ENCODE results near the gene MS4A6A.
"Not testable (repeated sequence)": the region's sequence is repeated elsewhere in the genome, so short reads cannot be mapped to it uniquely, and the experiment has no call there.

The MS4A6A gene

GRCh38 chr11:60182541-60183330 is at the start of gene MS4A6A:
MS4A6A (minus strand) TSS chr11:60183083; CDS start chr11:60181727, 1,356 bp downstream.
- DNase-seq (ENCODE audit: low spot score): no peak

- DNase-seq (ENCODE audit: low spot score): no peak
Measured at GRCh38 chr11:60230681-60231080, 47.8 kb upstream of the MS4A6A start.

GRCh38 chr11:60222141-60222540 is 39.3 kb upstream of the MS4A6A start:
- DNase-seq (ENCODE audit: low spot score): no peak

- no peak for DNase-seq (ENCODE audit: low spot score)
Measured at GRCh38 chr11:60221692-60222091, 38.8 kb upstream of the MS4A6A start.

GRCh38 chr11:60221181-60221580 is 38.3 kb upstream of the MS4A6A start:
- no peak for DNase-seq (ENCODE audit: low spot score)

GRCh38 chr11:60214386-60214785 is 31.5 kb upstream of the MS4A6A start:
- DNase-seq (ENCODE audit: low spot score): no peak

- no peak for DNase-seq (ENCODE audit: low spot score)
Measured at GRCh38 chr11:60211206-60211605, 28.3 kb upstream of the MS4A6A start.

- no peak for DNase-seq (ENCODE audit: low spot score)
Measured at GRCh38 chr11:60209977-60210376, 27.1 kb upstream of the MS4A6A start.

- DNase-seq (ENCODE audit: low spot score): no peak
Measured at GRCh38 chr11:60208951-60209350, 26.1 kb upstream of the MS4A6A start.

GRCh38 chr11:60208146-60208895 is 25.4 kb upstream of the MS4A6A start:
- DNase-seq (ENCODE audit: low spot score): no peak

GRCh38 chr11:60206616-60207015 is 23.7 kb upstream of the MS4A6A start:
- DNase-seq (ENCODE audit: low spot score): no peak

GRCh38 chr11:60204922-60205321 is 22.0 kb upstream of the MS4A6A start:
- no peak for DNase-seq (ENCODE audit: low spot score)

GRCh38 chr11:60201334-60201733 is 18.5 kb upstream of the MS4A6A start:
- not testable (repeated sequence) for DNase-seq (ENCODE audit: low spot score)

- DNase-seq (ENCODE audit: low spot score): no peak
Measured at GRCh38 chr11:60197442-60197841, 14.6 kb upstream of the MS4A6A start.

- DNase-seq (ENCODE audit: low spot score): no peak
Measured at GRCh38 chr11:60195923-60196368, 13.1 kb upstream of the MS4A6A start.

- DNase-seq (ENCODE audit: low spot score): no peak
Measured at GRCh38 chr11:60194511-60194910, 11.6 kb upstream of the MS4A6A start.

- DNase-seq (ENCODE audit: low spot score): no peak
Measured at GRCh38 chr11:60193687-60194433, 11.0 kb upstream of the MS4A6A start.

- not testable (repeated sequence) for DNase-seq (ENCODE audit: low spot score)
Measured at GRCh38 chr11:60192564-60192963, 9.7 kb upstream of the MS4A6A start.

GRCh38 chr11:60188481-60188880 is 5.6 kb upstream of the MS4A6A start:
- DNase-seq (ENCODE audit: low spot score): not testable (repeated sequence)

- not testable (repeated sequence) for DNase-seq (ENCODE audit: low spot score)
Measured at GRCh38 chr11:60186128-60186527, 3.2 kb upstream of the MS4A6A start.

GRCh38 chr11:60185512-60185827 is 2.6 kb upstream of the MS4A6A start:
- DNase-seq (ENCODE audit: low spot score): not testable (repeated sequence)

- DNase-seq (ENCODE audit: low spot score): no peak
Measured at GRCh38 chr11:60184824-60185511, 2.1 kb upstream of the MS4A6A start.
